Peyer's patch (tissue), 4 donors: ENCODE data around the gene SLC22A1.

Experiments
- CTCF ChIP-seq, 6 experiments: fragments of 450-650 bp in 4 of 6; fragments of 200-600 bp in 2 of 6; sonication (generic) in 1 of 6; IDR thresholded peaks; one replicate each; pipeline ENCODE4 v1.5.1; 2017 to 2019; ENCODE audit warnings: antibody characterized with exemption in 6 of 6, mild to moderate bottlenecking in 3 of 6, moderate library complexity in 1 of 6
- POLR2A ChIP-seq, 2 donors: fragments of 450-650 bp; IDR thresholded peaks; one replicate each; pipeline ENCODE4 v1.5.1; 2017; ENCODE audit warnings: antibody characterized with exemption in 2 of 2, mild to moderate bottlenecking in 2 of 2, moderate library complexity in 2 of 2

DNA sequence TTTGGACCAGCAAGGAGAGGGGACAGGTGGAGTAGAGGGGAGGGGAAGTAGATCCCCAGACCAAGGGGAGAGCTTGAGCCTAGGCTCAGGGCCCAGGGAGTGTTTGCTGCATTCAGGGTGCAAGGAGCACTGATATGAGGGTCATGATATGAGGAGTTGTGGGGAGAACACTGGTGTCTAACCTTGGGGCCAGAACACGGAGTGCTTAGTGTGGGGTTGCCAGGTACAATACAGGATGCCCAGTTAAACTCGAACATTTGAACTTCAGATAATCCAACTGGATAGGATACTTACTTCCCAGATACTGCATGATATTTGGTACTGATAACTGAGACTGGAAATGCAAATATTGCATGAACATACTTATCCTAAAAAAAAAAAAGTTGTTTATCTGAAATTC lies 2.4 kb downstream of the SLC22A1 start:
- TF ChIP-seq POLR2A (IDR thresholded peaks at IDR 0.05) (no peak), CTCF (IDR thresholded peaks at IDR 0.05) (no peak)
